ES-I3 (cell line): ENCODE results near the gene ACER3.
"Not testable (repeated sequence)": the region's sequence is repeated elsewhere in the genome, so short reads cannot be mapped to it uniquely, and the experiment has no call there.

Source experiments
- H3K36me3 ChIP-seq: 2 replicates; pipeline ENCODE4 v1.6.1; 2013; ENCODE audit warnings: mild to moderate bottlenecking, low read length, control low read depth, moderate library complexity; ENCODE audit not compliant: insufficient read depth
- H3K4me1 ChIP-seq: 2 replicates; pipeline ENCODE4 v1.6.1; 2013; ENCODE audit warnings: mild to moderate bottlenecking, control low read depth, low read length; ENCODE audit not compliant: insufficient read depth
- H3K9ac ChIP-seq: 2 replicates; pipeline ENCODE4 v1.6.1; 2013; ENCODE audit warnings: low read depth, mild to moderate bottlenecking, low read length, moderate library complexity
- H3K9me3 ChIP-seq: 2 replicates; pipeline ENCODE4 v1.6.1; 2013; ENCODE audit warnings: mild to moderate bottlenecking, low read length, moderate library complexity; ENCODE audit not compliant: control insufficient read depth, insufficient read depth

Gene ACER3

DNA sequence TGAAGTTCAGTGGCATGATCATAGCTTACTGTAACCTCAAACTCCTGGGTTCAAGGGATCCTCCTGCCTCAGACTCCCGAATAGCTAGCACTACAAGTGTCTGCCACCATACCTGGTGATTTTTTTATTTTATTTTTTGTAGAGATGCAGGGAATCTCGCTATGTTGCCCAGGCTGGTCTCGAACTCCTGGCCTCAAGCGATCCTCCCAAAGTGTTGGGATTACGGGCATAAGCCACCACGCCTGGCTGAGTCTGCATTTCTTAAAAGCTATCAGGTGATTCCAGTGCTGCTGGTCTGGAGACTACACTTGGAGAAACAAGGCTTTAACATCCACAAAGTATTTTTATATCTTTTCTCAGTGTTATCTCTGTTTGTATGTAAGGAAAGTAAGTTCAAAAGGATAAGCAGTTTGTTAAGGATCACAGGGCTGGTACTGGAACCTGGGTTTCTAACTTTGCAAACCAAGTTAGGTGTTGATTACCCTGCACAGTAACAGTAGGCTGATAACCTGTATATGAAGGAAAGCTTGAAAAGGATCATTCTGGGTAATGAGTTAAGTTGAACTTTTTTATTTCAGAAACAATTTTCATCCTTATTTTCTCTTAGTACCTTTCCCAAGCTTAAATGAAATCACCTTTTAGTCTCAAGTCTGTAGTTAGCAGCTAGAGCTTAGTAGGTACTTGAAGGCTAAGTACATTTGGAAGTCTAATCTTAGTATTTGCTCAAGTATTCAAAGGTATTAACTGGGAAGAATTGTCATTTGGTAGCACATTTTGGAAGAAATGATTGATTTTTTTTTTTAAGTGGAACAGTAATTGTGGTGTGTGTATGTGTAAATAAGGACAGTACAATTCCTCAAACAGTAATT lies 12.5 kb downstream of the ACER3 start:
- no peaks in the 10 kb centered on the region for H3K36me3 ChIP-seq
- no peaks in the 10 kb centered on the region for H3K4me1 ChIP-seq
- H3K9ac ChIP-seq = no peak overlapping the region

GRCh38 chr11:76878014-76878413 lies 17.3 kb downstream of the ACER3 start:
- Histone ChIP-seq H3K9ac (no peak overlapping the region), H3K9me3 (no peaks in the 10 kb centered on the region), H3K4me1 (0 out of 2 replicates have a peak, but pooled peaks cover 2% of the 10 kb centered on the region), H3K36me3 (no peaks in the 10 kb centered on the region)

More for the DNA sequence above, 12.5 kb downstream of the ACER3 start:
- no peaks in the 10 kb centered on the region; the same call in 1 of the 2 replicates for H3K9me3 ChIP-seq

DNA sequence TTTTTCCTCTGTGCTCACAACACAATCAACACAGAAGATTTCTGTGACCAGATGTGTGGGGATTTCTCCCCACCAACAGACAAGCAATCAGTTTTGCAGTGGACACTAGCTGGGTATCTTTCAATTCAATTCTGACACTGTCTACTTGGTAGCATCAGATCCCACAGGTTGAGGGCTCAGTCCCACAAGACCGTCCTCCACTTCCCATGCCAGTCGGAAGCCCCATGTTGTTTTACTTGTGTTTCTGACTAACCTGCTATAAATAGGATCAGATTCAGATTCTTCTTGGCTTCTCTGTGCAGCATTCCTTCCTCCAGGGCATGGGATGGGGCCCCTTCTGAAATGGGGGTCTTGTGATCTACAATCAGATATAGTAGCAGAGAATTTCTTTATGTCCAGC lies 19.6 kb downstream of the ACER3 start:
- Histone ChIP-seq H3K4me1 (0 out of 2 replicates have a peak, but pooled peaks cover 3% of the 10 kb centered on the region), H3K9ac (no peak overlapping the region), H3K9me3 (no peaks in the 10 kb centered on the region), H3K36me3 (no peaks in the 10 kb centered on the region)

GRCh38 chr11:76880956-76881355 lies 20.2 kb downstream of the ACER3 start:
- no peak overlapping the region for H3K9ac ChIP-seq
- no peaks in the 10 kb centered on the region for H3K36me3 ChIP-seq
- no peaks in the 10 kb centered on the region for H3K9me3 ChIP-seq
- H3K4me1 ChIP-seq = 0 out of 2 replicates have a peak, but pooled peaks cover 3% of the 10 kb centered on the region

DNA sequence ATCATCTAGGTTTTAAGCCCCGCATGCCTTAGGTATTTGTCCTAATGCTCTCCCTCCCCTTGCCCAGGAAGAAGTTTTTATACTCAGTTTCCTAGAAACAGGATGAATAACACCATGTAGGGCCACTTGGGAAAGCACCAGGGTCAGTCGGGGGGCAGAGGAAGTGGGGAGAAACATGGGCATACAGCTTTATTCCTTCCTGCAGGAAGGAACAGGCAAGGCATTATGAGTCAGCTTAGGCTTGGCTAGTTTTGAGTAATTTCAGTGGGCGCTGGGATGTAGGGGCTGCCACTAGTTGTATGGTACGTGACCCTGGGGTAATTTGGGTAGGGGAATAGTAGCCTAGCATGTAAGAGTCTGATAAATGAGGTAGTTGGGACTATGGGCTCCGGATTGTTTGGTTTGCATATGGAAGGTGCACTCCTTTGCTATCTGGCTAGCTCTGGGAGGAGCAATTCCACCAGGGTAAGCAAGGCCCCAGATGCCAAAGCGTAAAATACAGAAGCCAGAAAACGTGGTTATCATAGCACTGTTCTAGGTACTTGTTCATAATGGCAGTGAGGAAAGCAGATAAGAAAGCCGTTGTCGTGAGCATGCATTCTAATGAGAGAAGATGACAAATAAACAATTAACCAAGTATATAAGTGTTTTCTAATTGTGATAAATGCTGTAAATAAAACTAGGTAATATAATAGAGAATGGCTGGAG lies 24.8 kb downstream of the ACER3 start:
- H3K4me1 ChIP-seq = 0 out of 2 replicates have a peak, but pooled peaks cover 3% of the 10 kb centered on the region
- H3K9ac ChIP-seq = no peak overlapping the region
- no peaks in the 10 kb centered on the region for H3K9me3 ChIP-seq
- H3K36me3 ChIP-seq = no peaks in the 10 kb centered on the region

- H3K4me1 ChIP-seq = no peaks in the 10 kb centered on the region
- no peak overlapping the region for H3K9ac ChIP-seq
- no peaks in the 10 kb centered on the region for H3K36me3 ChIP-seq
- no peaks in the 10 kb centered on the region for H3K9me3 ChIP-seq
These were observed 28.3 kb downstream of the ACER3 start for GRCh38 chr11:76888989-76889388.

GRCh38 chr11:76889411-76889975 lies 28.8 kb downstream of the ACER3 start:
- Histone ChIP-seq H3K4me1 (0 out of 2 replicates have a peak, but pooled peaks cover 2% of the 10 kb centered on the region), H3K9ac (no peak overlapping the region), H3K36me3 (no peaks in the 10 kb centered on the region), H3K9me3 (no peaks in the 10 kb centered on the region)

- Histone ChIP-seq H3K9ac (no peak overlapping the region), H3K9me3 (no peaks in the 10 kb centered on the region), H3K36me3 (no peaks in the 10 kb centered on the region), H3K4me1 (0 out of 2 replicates have a peak, but pooled peaks cover 5% of the 10 kb centered on the region)
These were observed 29.6 kb downstream of the ACER3 start for GRCh38 chr11:76890329-76890728.

- Histone ChIP-seq H3K4me1 (0 out of 2 replicates have a peak, but pooled peaks cover 5% of the 10 kb centered on the region), H3K36me3 (no peaks in the 10 kb centered on the region), H3K9me3 (no peaks in the 10 kb centered on the region), H3K9ac (no peak overlapping the region)
These were observed 30.6 kb downstream of the ACER3 start for GRCh38 chr11:76891285-76891684.

DNA sequence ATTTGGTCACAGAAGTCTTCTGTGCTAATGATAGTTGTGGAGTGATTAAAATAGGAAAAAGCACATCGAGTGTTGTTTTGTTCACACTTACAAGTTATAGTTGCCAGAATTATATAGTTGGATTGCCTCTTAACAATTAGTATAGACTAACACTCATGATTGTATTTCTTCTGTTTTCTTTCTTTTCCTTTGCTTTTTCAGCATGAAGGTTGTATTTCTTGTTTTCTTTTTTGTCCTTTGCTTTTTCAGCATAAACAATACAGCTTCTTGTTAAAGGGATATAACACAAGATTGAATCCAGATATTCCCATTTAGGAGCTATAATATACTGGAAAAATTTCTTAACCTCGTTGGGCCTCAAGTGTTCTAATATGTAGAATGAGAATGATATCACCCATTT lies 31.1 kb downstream of the ACER3 start:
- Histone ChIP-seq H3K9ac (no peak overlapping the region), H3K4me1 (0 out of 2 replicates have a peak, but pooled peaks cover 5% of the 10 kb centered on the region), H3K9me3 (no peaks in the 10 kb centered on the region), H3K36me3 (no peaks in the 10 kb centered on the region)

DNA sequence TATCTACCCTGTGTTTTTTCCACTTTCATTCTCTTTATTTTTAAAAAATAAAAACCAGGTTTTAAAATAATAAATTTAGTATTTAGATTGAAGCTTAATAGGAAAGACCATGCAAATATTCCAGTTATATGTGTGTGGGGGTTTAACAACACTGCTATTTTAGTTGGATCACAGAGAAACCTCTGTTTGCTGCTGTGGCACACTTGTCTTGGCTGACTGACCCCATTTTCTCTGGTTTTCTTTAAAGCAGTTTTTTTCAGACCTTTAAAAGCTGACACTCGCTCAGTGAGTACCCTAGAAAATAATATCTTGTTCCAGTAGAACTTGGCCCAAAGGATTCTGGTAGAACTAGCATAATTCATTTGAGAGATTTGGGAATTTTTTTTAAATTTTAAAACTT lies 31.6 kb downstream of the ACER3 start:
- H3K9me3 ChIP-seq = no peaks in the 10 kb centered on the region
- H3K9ac ChIP-seq = no peak overlapping the region
- 0 out of 2 replicates have a peak, but pooled peaks cover 5% of the 10 kb centered on the region for H3K4me1 ChIP-seq
- H3K36me3 ChIP-seq = no peaks in the 10 kb centered on the region

- no peaks in the 10 kb centered on the region for H3K36me3 ChIP-seq
- no peak overlapping the region for H3K9ac ChIP-seq
These were observed 36.5 kb downstream of the ACER3 start for GRCh38 chr11:76897233-76897632.

DNA sequence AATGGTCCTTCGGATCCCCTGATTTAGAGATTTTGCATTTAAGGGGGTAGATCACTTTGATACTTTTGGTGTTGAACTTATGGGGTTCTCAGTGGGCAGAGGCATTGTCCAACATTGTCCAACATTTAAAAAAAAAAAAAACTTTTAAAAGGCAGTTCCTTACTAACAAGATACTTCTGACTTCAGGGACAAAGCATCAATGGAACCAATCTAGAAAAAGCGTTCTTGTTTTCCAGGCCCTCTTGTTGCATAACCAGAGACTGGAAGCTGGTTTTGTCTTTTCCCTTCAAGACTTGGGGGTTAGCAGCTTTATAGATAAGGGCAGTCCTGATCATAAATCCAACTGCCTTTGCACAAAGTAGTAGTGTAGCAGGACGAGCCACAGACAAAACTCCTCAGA lies 40.4 kb downstream of the ACER3 start:
- Histone ChIP-seq H3K9ac (no peak overlapping the region), H3K4me1 (peaks cover 3% of the 10 kb centered on the region; the same call in 1 of the 2 replicates), H3K9me3 (0 out of 2 replicates have a peak, but pooled peaks cover 2% of the 10 kb centered on the region), H3K36me3 (no peaks in the 10 kb centered on the region)

More at GRCh38 chr11:76897233-76897632, 36.5 kb downstream of the ACER3 start:
- Histone ChIP-seq H3K9me3 (no peaks in the 10 kb centered on the region), H3K4me1 (0 out of 2 replicates have a peak, but pooled peaks cover 5% of the 10 kb centered on the region)

- not testable (repeated sequence) for H3K9me3 ChIP-seq, H3K9ac ChIP-seq, H3K4me1 ChIP-seq, H3K36me3 ChIP-seq
These were observed 40.9 kb downstream of the ACER3 start for GRCh38 chr11:76901622-76902021.
